Stimulated activated CD8-positive, alpha-beta memory T cell treated with anti-CD3 and anti-CD28 coated beads, Interleukin-12 subunit alpha, Interleukin-12 subunit beta, amount 100 ng/mL, for 24 hours (primary cell): ENCODE results near the gene NUP214.

ENCODE experiments used
- DNase-seq: peaks from one replicate; pipeline ENCODE4 v3.0.0-alpha.2; 2020; ENCODE audit errors: extremely low read depth

NUP214 gene

DNA sequence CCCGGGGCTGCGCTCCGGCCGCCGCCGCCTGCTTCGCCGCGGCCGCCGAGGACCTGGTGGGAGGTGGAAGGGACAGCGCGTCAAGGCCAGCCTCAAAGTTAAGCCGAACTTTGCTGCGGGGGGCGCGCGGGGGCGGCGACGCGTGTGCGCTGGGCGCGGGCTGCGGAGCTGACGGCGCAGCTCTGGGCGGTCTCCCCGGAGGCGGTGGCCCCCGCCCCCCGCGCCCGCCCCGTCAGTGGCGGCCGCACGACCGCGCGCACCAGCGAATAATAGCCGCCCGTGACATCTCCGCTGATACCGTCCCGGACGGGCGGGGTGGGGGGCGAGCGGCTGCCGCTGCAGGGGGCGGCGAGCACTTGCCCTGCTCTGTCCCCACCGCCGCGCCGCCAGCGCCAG lies 151.5 kb downstream of the NUP214 start:
- DNase-seq = no peak

DNA sequence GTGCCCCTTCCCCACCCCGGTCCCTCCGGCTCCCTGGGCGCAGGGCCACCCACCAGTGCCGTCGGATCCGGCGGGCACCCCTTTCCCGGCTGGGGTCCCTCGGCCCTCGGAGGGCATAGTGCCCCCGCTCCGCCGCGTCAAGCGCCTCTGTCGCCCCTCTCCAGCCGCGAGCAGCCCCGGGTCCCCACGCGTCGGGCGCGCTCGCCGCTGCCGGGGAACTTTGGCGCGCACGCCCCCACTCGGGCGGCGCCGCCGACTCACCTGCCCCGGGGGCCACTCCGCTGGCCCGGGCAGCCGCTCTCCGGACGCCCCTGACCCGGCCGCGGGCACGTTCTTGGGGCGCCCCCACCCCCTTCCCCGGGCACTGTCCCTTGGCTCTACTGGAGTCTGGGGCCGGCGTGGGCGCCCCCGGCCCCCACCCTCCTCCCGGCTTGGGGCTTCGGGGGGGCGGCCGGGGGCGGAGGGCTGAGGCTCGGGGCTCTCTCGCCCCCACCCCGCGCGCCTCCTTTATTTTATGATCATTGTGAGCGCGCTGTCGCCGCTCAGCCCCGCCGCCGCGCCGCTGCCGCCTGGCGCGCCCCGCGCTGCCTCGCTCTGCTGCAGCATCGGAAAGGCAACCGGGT lies 152.0 kb downstream of the NUP214 start:
- no peak for DNase-seq

DNA sequence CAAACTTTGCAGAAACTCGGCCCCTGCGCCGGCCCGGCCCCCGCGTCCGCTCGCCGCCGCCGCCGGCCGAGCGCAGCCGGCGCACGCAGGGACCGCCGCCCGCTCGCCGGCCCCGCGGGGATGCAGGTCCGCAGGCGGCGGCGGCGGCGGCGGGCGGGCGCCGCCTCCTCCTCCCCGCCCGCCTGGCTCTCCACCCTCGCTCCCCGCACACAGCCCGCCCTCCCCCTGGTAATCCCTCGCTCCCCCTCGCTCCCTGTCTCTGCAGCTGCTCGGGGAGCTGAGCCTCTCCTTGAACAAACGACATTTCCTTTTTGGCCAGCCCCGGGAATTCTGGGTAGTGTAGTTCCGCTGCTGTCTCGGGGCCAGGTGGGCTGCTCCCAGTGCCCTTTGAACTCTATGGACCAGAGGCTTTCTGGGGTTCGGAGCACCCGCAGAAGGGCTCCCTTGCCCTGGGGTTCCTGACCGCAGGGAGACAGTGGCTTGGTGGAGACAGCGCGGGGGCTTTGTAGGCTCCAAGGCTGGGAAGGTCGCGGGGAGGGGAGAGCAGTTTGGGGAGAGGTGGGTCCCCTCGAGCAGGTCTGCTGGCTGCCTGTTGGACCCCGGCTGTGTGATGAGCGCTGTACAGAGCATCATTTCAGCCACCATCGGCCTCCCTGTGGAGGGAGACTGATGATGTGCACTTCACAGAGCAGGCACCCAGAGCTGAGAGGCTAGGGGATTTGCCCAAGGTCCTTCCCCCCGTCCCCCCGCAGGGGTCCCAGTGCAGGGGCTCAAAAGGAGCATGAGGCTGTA lies 152.7 kb downstream of the NUP214 start:
- no peak for DNase-seq

DNA sequence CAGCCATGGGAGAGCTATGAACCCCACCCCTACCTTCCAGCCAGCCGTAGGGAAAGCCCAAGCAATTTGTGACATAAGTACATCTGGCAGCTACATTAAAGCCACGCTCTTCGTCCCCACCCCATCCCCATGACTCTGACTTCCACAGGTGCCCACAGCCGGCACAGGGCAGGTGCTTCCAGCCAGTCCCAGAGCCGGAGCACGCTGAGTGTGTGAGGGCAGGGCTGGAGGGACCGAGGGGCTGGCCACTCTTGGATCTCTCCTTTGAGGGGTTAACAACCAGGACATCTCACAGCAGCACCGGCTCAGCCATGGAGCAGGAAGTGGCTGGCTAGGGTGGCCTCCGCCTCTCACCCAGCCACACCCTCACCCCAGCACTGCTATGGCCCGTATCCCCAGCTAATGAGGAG lies 153.3 kb downstream of the NUP214 start:
- no peak for DNase-seq

DNA sequence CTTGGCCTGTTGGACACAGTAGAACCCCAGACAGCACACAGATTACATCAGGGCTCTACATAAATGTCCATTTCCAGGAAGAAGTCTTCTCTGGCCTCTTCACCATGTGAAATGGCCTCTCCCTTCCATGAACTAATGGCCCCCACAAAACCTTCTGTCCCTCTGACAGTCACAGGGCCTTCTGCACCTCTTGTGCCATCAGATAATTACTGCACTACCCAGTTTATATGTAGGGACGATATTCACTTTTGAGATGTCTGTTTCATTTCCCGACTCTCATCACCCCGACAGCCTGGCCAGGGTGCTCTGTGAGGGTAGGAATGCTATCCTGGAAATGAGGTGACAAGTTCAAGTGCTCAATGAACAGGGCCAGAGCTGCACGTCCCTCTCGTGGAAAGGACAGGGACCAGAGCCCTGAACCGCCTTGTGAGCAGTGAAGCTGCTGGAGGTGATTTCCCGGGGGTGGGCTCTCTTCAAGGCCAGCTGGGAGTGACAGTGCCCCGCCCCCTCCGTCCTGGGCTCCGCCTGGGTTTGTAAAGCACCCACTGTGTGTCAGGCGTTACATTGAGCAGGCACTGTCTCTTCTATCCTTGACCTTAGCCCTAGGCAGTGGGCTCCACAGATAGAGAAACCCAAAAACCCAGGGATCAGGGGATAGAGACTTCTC lies 153.9 kb downstream of the NUP214 start:
- no peak for DNase-seq

DNA sequence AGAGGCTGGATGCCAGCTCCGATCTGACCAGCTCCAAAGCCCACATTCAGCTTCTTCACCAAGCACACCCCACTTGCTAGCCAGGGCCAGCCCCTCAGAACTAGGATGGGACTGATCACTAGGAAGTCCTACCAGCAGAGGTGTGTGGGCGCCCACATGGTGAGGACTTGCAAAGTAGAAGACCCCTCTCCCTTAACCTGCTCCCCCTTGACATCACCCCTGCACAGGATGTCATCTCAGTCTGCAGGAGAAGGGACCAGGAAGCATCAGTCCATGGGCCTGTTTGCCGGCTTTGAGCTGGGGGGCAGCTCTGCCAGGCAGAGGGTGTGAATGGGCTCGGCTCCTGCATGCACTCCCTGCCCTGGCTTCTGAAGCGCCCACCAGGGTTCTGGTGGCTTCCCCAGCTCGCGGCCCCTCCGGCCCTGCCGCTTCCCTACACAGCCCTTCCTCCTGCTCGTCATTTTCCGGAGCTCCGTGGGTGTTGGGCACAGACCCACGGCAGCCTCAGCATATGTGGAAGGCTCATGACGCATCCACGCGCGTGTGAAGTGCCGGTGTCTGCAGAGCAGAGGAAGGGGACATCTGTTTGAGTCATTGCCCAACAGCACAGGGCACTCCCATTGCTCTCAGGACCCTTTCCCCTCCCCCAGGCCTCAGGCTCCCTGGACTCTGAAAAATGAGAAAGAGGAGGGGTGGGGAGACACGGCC lies 154.6 kb downstream of the NUP214 start:
- no peak for DNase-seq

DNA sequence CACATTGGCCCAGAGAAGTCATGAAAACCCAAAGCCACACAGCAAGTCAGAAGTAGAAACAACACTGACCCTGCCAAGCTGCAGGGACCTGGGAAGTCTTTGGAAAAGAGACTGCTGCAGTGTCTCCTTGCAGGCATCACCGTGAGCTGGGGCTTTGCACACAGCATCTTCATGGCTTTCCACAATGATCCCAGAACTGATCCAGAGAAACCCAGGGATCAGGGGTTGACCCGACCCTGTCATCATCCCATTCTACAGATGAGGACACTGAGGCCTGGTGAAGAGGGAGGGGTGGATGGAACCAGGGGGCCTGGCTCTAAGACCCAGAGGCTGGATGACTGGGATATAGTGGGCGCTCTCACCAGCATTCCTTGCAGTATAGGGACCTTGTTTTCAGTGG lies 155.3 kb downstream of the NUP214 start:
- no peak for DNase-seq

DNA sequence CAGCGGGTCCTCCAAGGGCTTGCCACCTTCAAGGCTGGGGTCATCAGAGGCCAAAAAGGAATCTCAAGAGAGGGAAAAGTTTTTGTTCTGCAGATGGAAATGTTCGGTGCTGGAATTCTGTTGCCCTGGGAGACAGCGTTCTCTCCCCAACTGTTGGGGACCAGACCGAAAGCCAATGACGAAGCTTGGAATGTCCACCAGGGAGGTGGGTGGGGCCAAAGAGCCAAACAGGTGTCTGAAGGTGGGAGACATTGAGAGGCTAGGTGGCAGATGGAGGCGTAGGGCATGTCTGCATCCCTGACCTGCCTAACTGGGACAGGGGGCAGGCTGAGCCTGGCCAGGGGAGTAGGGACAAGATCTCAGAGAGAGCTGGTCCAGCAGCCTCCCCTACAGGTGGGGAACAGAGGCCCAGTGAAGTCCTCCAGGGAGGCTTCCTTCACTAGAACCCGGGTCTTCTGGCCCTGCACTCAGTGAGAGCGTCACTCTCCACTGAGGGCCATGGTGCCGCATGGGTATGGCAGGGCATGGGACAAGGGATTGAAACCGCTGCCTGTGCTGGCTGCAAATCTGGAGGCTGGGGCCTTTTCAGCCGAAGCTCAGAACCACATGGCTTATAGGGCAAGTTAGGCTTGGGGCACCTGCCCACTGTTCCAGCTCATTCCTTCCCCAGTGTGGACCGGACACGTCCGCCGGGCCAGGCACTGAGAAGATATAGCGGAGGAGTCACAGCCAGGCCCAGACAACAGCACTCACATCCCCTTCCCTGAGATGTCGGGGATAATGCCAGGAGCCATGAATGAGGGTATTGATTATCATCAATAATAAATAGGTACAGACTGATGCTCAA lies 156.0 kb downstream of the NUP214 start:
- no peak for DNase-seq

DNA sequence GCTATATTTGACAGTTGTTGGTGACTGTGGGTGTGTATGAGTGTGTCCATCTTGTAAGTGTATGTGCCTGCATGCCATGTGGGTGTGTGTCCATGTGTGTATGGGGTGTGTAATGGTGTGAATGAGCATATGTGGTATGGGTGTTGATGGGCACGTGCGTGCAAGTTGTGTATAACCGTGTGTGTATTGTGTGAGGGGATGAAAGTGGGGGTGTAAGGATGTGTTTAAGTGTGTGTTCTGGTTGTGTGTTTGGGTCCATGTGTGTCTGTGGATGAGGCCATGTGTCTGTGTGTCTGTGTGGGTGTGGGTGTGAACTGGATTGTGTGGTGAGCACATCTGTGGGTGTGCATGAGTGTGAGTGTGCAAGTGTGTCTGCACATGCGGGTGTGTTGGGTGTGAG lies 156.8 kb downstream of the NUP214 start:
- DNase-seq = no peak

DNA sequence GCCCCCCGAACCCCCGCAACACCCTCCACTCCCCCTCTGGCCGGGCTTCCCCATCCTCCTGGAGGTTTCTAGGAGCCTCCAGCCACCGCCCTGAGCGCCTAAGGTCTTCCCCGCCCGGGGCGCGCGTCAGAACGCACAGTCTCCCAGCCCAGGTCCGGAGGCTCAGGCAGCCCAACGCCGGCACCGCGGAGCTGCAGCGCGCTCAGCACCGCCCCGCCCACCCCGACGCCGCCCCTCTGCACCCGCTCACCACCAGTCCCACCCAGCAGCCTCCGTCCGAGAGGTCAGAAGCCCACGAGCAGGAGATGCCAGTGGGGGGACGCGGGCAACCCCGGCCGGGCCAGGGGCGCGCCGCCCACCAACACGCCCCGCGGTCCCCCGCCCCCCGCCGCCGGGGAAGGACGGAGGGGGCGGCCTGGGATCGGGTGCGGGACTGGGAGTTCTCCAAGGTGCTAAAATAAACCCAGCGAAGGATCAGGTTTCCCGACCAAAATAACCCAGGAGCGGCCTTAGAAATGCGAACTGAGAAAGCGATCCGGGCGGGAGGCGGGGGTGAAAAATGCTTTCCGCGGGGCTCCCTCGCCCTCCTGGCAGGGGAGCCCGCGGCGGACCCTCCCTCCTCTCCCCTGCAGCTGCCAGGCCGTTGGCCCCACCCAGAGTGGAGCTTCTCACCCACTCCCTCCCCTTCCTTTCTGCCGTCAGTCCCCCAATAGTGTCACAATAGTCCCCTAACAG lies 157.5 kb downstream of the NUP214 start:
- DNase-seq = no peak
